Psoas muscle (tissue), 8 donors: ENCODE results near the gene KCNV2. TPM values are rescaled to one million over a fixed set of nuclear protein-coding genes. Genes with fewer than 3 reads are reported as not detected.

Source experiments
- ATAC-seq, 4 donors: fragments of 200-7000 bp; cut with Tn5 transposase; one replicate each; pipeline ENCODE4 v1.9.1; 2020; ENCODE audit warnings: moderate library complexity in 3 of 4, mild to moderate bottlenecking in 2 of 4
- DNase-seq, 2 donors: peaks; one replicate each; pipeline ENCODE4 v3.0.0-alpha.2; 2020
- H3K27ac ChIP-seq: fragments of 200-600 bp; one replicate; pipeline ENCODE4 v1.8.0; 2022
- H3K27me3 ChIP-seq, 3 donors: fragments of 200-600 bp in 1 of 3; one replicate each; pipeline versions ENCODE4 v1.6.1 to v1.8.0; 2013 to 2022; ENCODE audit warnings: low read length in 2 of 3, mild to moderate bottlenecking in 2 of 3, moderate library complexity in 1 of 3; ENCODE audit not compliant: insufficient read depth in 3 of 3
- H3K36me3 ChIP-seq, 2 donors: fragments of 200-600 bp in 1 of 2; one replicate each; pipeline versions ENCODE4 v1.6.1 to v1.8.0; 2013 to 2022; ENCODE audit warnings: low read depth in 1 of 2, mild to moderate bottlenecking in 1 of 2, moderate library complexity in 1 of 2; ENCODE audit not compliant: insufficient read depth in 1 of 2
- H3K4me1 ChIP-seq: fragments of 200-600 bp; one replicate; pipeline ENCODE4 v1.8.0; 2022
- H3K4me3 ChIP-seq: fragments of 200-600 bp; one replicate; pipeline ENCODE4 v1.8.0; 2022; ENCODE audit warnings: mild to moderate bottlenecking
- H3K9me3 ChIP-seq: fragments of 200-600 bp; one replicate; pipeline ENCODE4 v1.8.0; 2022
- CTCF ChIP-seq: fragments of 200-600 bp; IDR thresholded peaks from one replicate; pipeline ENCODE4 v1.8.0; 2022; ENCODE audit warnings: antibody characterized with exemption
- WGBS, 3 donors: extraction: QIAGEN DNeasy Blood & Tissue Kit; methylation state at CpG; one replicate each; pipeline versions ENCODE4 v1.1.6 to v1.1.7; 2013; 5-methylcytosine and 5-hydroxymethylcytosine counted together
- intact Hi-C, 2 donors: fragments of 100-400 bp; cut with DNase I; formaldehyde crosslinking; loops; one replicate each; pipeline versions ENCODE4 v1.11.0 to v1.14.2; 2022
- polyA plus RNA-seq, 3 donors: library from polyadenylated mRNA; stranded (reverse); fragments of 200-250 nt; gene quantifications; one replicate each; pipeline ENCODE4 v1.2.3, GENCODE V29; 2013
- total RNA-seq, 4 donors: library from RNA; stranded (reverse); fragmentation: NEBNext Ultra II Directional in 2 of 4; extraction: Animal tissue kit (Norgen Biotek cat#: 25700) in 2 of 4; gene quantifications; one replicate each; pipeline versions ENCODE4 v1.2.1 to v1.2.4, GENCODE V29; 2021 to 2023
- donor health status: healthy with polysubstance abuse.
- donor health status: DM: no; HTN: no; CAD: no; lungs with moderate emphysema.
- donor health status: Bipolar disorder and iron deficiency.
- donor health status: healthy.
- donor health status: DM: yes; HTN: yes; CAD: no.
- donor health status: DM: no; HTN: no; CAD: no.
- donor health status: DM: no; HTN: no; CAD: no.
- donor health status: DM: yes; HTN: yes; CAD: no.

Gene KCNV2
- total and polyA plus RNA-seq, 7 donors = not detected

- ATAC-seq = no peak
- Histone ChIP-seq H3K36me3 (peaks cover 0 to 8% of the 10 kb centered on the region in 2 donors), H3K9me3 (no peaks in the 10 kb centered on the region), H3K4me1 (no peaks in the 10 kb centered on the region), H3K4me3 (no peak overlapping the region), H3K27me3 (no peaks in the 10 kb centered on the region), H3K27ac (no peak overlapping the region)
- DNase-seq = no peak
- intact Hi-C loops = no loop called here
- WGBS, 3 donors = 88 to 94% (median 92%) methylated on average over 2 of the region's 2 CpGs
- no peak for TF ChIP-seq CTCF
Measured at GRCh38 chr9:2749485-2749884, 32.2 kb downstream of the KCNV2 start.

GRCh38 chr9:2755285-2755684, 38.0 kb downstream of the KCNV2 start:
- intact Hi-C loops = no loop called here
- H3K27me3 ChIP-seq = no peaks in the 10 kb centered on the region

GRCh38 chr9:2758162-2758897, 41.0 kb downstream of the KCNV2 start:
- DNase-seq (no peak), ATAC-seq (no peak)
- no peaks in the 10 kb centered on the region for H3K36me3 ChIP-seq
- intact Hi-C loops = no loop called here
- no peak overlapping the region for H3K27ac ChIP-seq
- no peak for TF ChIP-seq CTCF
- H3K4me3 ChIP-seq = no peak overlapping the region
- 64 to 73% (median 71%) methylated on average over 2 of the region's 2 CpGs for WGBS, 3 donors
- no peaks in the 10 kb centered on the region for H3K27me3 ChIP-seq
- no peaks in the 10 kb centered on the region for H3K4me1 ChIP-seq
- H3K9me3 ChIP-seq = no peaks in the 10 kb centered on the region

More at GRCh38 chr9:2755285-2755684, 38.0 kb downstream of the KCNV2 start:
- ATAC-seq (no peak), DNase-seq (no peak)
- no peaks in the 10 kb centered on the region for H3K4me1 ChIP-seq
- 77 to 87% (median 80%) methylated on average over 1 of the region's 1 CpG for WGBS, 3 donors
- H3K36me3 ChIP-seq = no peaks in the 10 kb centered on the region
- no peak overlapping the region for H3K27ac ChIP-seq
- H3K4me3 ChIP-seq = no peak overlapping the region
- no peaks in the 10 kb centered on the region for H3K9me3 ChIP-seq
- no peak for TF ChIP-seq CTCF

GRCh38 chr9:2758898-2759510, 41.7 kb downstream of the KCNV2 start:
- no peak for TF ChIP-seq CTCF
- Histone ChIP-seq H3K4me1 (no peaks in the 10 kb centered on the region), H3K36me3 (no peaks in the 10 kb centered on the region), H3K9me3 (no peaks in the 10 kb centered on the region), H3K4me3 (no peak overlapping the region), H3K27me3 (no peaks in the 10 kb centered on the region), H3K27ac (no peak overlapping the region)
- 0 to 80% (median 0%) methylated on average over 1 of the region's 1 CpG for WGBS, 3 donors
- intact Hi-C loops = no loop called here
- DNase-seq (no peak), ATAC-seq (no peak)
